HG02759 (cell line): ENCODE data around the gene REV1.
"Not testable (repeated sequence)": the region's sequence is repeated elsewhere in the genome, so short reads cannot be mapped to it uniquely, and the experiment has no call there.

Source experiments
- ATAC-seq: cut with Tn5 transposase; IDR thresholded peaks from one replicate; pipeline ENCODE4 v1.9.1; 2021; ENCODE audit warnings: mild to moderate bottlenecking, moderate library complexity; ENCODE audit not compliant: unreplicated experiment

The REV1 gene

GRCh38 chr2:99489761-99490622 lies at the start of gene REV1:
Gene REV1 (minus strand): TSS chr2:99490017. CDS start chr2:99464975, 25,042 bp downstream.
- peak; percentile 85 for ATAC-seq

- no peak for ATAC-seq
Measured at GRCh38 chr2:99537910-99538485, 48.2 kb upstream of the REV1 start.

DNA sequence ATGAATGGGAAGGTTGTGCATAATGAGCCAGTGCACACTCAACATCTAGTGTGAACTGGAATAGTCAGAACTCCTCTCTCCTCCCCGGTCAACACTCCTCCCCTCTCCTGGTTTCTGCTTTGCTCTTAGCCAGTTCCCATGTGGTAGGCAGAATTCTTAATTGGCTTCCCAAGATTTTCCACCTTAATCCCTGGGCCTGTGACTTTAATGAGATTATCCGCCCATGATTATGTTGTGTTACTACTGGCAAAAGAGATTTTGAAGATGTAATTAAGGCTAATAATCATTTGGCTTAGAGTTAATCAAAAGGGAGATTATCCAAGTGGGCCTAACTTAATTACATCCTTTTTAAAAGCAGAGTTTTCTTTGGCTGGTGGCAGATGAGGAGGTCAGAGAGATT lies 34.2 kb upstream of the REV1 start:
- ATAC-seq = no peak

DNA sequence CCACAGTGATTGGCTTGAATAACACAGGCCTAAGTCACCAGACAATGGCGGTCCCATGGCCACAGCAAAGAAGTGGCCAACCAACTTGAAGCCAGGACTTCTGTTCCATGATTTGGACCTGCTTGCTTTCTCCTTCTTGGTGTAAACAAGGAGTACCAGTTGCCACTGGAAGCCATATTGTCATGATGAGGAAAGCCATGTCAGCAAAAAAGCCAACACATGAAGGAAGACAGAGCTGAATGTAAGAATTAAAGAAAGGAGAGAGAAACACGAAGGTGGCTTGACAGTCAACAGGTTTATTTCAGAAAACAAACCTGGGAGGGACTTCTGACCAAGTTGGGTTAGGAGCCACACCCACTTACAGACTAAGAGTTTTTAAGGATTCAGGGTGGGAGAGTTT lies 32.3 kb upstream of the REV1 start:
- ATAC-seq = no peak

- no peak for ATAC-seq
Measured at GRCh38 chr2:99520813-99521212, 31.0 kb upstream of the REV1 start.

DNA sequence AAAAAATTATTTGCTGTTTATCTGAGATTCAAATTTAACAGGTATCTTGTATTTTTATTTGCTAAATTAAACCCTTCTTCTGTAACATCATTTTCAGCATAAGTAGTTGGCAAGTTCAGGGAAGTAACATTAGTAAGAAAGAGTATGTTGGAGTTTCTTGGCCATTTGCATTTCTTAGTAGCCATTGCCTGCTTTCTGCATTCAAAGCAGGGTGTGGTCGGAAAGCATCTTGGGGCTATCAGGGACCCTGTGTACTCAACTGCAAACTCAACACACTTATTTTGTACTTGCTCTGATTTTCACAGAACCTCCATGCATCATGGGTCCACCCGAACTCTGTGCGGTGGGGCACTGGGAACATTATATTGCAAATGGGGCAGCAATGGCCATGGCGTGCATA lies 30.4 kb upstream of the REV1 start:
- no peak for ATAC-seq

DNA sequence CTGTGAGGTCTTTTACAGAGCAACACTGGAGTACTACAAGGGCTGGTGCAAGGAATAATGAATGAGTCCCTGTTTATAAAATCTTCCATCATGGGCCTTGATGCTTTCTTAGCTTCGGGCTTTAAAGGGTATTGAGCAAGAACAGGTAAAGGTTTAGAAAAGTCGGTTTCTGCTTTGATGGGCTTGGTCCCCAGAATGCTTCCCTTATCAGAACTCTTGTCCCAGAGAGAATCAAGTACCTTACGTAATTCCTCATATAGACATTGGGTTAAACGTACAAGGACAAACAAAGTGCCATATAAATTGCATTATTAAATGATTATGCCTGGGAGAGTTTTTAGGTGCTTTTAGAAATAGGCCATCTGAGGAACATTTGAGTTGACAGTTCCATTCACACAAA lies 24.5 kb upstream of the REV1 start:
- no peak for ATAC-seq

- ATAC-seq = no peak
Measured at GRCh38 chr2:99512181-99512591, 22.4 kb upstream of the REV1 start.

- ATAC-seq = no peak
Measured at GRCh38 chr2:99509387-99509786, 19.6 kb upstream of the REV1 start.

GRCh38 chr2:99507937-99508818 lies 18.4 kb upstream of the REV1 start:
- ATAC-seq = no peak

GRCh38 chr2:99504844-99505584 lies 15.2 kb upstream of the REV1 start:
- ATAC-seq = no peak

GRCh38 chr2:99503662-99504416 lies 14.0 kb upstream of the REV1 start:
- not testable (repeated sequence) for ATAC-seq

DNA sequence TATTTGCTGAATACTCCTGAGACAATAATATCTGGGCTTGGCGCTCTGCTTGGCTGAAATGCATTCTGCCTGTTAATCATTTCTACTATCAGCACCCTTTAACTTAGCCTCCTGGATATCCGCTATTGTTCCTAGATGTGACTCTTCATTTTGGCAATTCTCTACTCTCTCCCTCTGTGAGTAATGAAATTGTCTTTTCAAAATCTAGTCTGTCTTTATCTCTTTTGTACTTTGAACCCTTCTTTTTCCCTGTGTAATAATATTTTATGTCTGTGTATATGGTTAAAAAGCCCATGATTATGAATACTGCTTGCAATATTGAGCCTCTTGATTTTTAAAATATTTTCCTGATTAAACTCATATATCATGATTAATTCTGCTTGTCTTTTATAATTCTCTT lies 6.2 kb upstream of the REV1 start:
- no peak for ATAC-seq

- no peak for ATAC-seq
Measured at GRCh38 chr2:99495115-99495860, 5.5 kb upstream of the REV1 start.

DNA sequence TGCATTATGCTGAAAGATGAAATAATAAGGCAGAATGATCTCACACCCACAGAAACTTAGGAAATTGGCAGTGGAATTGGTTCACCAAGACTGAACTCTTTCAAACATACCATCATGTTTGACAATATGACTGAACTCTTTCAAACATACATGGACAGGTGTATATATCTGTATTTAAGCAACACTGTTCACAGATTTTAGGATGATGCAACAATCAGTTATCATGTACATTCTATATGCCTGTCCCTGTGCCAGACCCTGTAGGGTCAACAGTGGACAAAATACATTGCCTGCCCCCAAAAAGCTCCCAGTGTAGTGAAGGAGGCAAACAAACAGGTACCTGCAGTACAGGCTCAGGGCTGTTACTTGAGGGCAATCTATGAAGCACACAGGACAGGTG lies 2.9 kb upstream of the REV1 start:
- no peak for ATAC-seq

DNA sequence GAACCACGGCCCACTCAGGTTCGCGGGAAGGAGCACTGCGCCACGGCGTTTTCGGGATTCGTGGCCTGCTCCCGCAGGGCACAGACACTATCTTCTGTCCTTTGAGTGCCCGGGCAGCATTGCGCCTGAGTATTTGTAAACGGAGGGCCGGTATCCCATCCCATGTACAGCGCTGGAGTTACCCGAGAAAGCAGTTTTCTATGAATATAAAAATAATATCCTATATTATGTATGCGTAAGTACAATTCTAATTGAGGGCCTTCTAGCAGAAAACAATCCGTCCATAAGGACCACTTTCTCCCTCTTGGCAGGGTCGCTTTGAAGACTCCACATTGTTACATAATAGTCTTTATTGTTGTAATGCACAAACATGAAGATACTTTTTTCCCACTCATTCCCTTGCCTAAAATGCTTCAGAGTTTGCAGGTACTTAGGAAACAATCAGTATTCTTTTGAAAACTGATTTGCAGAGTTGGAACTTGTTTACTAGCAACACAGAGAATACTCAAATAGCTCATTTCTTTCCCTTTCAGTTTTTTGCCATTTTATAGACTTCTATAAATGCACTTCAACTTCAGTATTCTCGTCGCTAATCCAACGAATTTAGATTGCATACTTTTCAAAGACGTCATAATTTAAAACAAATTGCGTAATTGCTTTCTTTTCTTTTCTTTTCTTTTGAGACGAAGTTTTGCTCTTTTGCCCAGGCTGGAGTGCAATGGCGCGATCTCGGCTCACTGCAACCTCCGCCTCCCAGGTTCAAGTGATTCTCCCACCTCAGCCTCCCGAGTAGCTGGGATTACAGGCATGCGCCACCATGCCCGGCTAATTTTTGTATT lies 1.0 kb upstream of the REV1 start:
- ATAC-seq = no peak

DNA sequence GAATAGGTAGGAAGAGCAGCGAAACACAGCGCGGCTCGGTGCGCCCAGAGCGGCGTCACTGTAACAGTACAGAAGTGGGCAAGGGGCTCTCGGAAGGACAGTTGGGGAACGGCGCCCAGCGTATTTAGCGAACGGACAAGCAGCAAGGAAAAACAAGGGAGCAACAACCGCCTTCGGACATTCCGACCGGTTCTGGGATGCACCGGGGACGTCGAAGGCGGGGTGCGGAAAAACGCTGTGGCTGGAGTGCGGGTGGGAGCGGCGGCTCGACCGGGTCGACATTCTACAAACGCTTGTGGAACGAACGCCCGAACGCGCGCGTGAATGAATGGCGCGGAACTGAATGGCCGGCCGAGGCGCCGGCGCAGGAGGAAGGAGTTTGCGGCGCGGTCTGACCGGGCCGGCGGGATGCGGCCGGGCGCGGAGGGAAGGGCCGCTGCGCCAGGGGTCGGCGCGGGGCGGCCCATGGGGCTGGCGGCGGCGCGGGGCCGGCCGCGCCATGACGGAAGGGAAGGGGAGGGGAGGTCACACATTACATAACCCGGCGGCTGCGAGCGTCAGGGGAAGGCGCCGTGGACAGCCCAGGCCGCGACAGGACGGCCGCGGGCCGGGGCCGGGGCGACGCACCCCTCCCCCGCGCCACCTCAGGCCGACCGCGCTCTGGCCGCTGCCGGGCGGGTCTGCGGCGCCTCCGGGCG lies 605 bp downstream of the REV1 start:
- peak; percentile 43 for ATAC-seq

GRCh38 chr2:99488539-99489062 lies 1.2 kb downstream of the REV1 start:
- no peak for ATAC-seq
